Measurements from ENCODE around the gene LIPG.

Gene LIPG

DNA sequence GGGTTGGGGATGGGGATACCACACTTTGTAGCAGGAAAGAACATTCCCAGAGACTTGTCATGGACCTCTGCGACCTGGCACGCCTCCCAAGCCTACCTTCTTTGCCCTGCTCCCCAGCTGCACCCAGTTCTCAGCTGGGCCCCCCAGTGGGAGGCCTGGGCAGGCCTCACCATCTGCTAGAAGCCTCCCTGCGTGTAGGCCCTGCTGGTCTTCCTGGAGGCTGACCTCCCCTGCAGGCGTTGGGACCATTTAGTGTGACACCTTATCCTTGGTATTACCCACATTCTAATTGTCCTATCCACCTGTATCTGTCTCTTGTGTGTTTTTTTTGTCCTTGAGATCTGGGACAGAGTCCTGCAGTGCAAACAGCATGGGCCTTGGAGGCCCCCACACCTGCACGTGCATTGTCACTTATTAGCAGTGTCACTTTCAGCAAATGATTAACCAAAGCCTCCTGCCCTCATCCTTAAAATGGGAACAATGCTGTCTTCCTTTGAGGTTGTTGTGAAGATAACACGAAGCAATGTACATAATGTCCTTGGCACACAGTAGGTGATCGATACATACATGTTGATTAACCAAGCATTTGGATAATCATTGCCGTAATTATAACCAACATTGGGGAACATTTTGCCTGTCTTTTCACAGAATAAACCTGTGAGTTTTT is 77.2 kb downstream of the LIPG start:
- no peak for DNase-seq (ENCODE audit: low spot score)

- no peak for DNase-seq (ENCODE audit: low spot score)
Observed at GRCh38 chr18:49639643-49640391, 78.0 kb downstream of the LIPG start.

DNA sequence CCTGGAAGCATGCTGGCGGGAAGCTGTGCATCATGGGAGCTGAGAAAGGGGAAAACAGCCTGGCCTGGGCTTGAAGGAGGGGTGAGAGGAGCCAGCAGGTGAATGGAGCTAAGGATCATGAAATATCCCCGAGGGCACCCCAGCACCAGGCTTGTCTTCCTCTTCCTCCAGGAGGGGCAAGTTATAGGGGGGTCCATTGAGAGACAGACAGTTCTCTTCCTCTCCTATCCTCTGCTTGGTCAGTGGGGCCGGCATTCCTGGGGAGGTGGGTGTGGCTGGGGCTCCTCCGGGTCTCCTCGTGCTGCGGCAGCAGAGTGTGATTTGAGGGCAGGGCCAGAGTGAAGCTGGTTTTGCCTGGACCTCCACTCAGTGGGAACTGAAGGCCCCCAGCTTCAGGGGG is 78.9 kb downstream of the LIPG start:
- no peak for DNase-seq (ENCODE audit: low spot score)

GRCh38 chr18:49645196-49645595 is 83.3 kb downstream of the LIPG start:
- DNase-seq (ENCODE audit: low spot score) = no peak

DNA sequence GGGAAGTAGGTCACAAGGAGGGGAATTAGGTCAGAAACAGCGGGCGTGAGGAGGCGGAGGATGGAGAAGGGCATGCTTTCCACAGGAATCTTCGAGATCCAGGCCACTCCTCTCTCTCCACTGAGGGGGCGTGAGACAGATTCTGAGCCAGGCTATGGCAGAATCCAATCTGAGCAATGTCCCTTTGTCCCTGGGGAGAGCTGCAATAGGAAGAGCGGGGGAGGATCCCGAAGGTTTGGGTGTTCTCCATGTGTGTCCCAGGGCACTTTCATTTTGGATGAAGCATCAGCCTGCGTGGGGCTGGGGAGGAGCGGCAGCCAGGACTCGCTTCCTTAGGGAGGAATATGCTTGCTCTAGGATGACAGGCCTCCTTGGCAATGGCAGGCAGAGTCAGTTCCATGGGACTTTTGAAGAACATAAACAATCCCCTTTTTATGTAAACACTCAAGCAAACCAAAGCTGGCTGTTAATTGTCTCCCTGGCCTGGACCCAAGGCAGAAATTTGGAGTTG is 84.0 kb downstream of the LIPG start:
- no peak for DNase-seq (ENCODE audit: low spot score)

DNA sequence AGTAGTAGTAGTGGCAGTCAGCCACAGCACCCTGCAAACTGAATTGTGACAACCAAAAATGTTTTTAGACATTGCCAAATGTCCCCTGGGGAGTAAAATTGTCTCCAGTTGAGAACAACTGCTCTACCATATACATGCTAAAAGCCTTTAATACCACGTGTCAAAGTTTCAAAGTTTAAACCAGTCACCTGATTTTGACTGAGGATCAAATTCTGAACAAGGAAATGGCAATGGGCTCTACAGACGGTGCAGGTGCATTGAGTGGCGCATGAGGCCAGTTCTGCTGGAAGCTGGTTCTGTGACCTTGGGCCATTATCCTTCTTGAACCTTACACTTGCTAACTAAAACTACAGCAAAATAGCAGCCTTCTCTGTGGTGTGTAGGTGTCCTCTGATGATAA is 85.0 kb downstream of the LIPG start:
- DNase-seq (ENCODE audit: low spot score) = no peak

DNA sequence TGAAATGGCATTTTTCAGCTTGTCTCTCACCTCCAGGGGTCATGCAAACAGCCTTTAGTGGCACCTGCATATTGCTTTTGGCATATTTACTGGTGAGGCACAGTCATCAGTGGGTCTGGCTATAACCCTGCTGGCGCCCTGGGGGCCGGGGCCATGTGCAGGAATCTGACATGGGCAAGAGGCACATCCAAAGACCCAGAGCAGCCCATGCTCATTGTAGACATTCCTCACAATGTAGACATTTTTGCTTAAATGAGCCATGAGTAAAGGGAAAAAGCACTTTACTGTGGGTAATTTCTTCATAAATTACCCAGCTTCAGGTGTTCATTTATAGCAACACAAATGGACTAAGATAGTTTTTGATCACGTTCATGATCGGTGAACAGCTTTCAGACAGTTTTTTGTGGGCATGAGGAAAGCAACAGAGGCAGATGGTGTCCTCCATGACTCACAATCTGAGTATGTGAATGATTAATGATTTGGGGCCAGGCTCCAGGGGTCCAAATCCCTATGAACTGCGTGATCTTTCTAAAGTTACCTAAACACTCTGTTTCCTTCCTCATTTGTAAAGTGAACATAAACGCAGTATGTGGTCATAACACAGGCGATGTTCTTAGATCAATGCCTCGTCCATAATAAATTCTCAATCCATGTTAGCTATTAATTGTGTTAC is 85.8 kb downstream of the LIPG start:
- DNase-seq (ENCODE audit: low spot score) = no peak

DNA sequence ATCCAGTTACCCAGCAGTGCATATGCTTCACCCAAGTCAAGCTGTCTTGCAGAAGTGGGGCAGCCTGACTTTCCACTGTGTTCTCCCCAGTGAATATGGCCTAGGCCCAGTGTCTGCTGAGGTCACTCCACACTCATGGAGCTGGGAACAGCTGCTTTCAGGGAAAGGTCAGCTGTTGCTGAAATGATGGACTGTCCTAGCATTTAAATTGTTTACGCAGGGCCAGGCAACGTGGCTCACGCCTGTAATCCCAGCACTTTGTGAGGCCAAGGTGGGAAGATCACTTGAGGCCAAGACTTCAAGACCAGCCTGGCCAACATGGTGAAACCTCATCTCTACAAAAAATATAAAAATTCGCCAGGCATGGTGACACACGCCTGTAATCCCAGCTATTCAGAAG is 86.5 kb downstream of the LIPG start:
- DNase-seq (ENCODE audit: low spot score) = no peak

All from globus pallidus (tissue), 1 donor.